Measurements from ENCODE around the gene XIRP1. TPM values are rescaled to one million over a fixed set of nuclear protein-coding genes. Genes with fewer than 3 reads are reported as not detected.

The XIRP1 gene
- total RNA-seq, 6 experiments from 2014 or later, result 0.05 to 0.43 (median 0.07) TPM; not detected in 1

- DNase-seq (no peak), ATAC-seq (no peak)
- Histone ChIP-seq H3K27ac (no peak overlapping the region), H3K36me3 (no peaks in the 10 kb centered on the region), H3K9me3 (no peaks in the 10 kb centered on the region), H3K4me3 (no peak overlapping the region), H3K27me3 (no peaks in the 10 kb centered on the region), H3K4me1 (no peaks in the 10 kb centered on the region)
- TF ChIP-seq POLR2A (IDR thresholded peaks at IDR 0.05) (no peak), CTCF (IDR thresholded peaks at IDR 0.05) (no peak)
- intact Hi-C loops (cut with DNase I), result no loop called here
- 61% methylated on average over 3 of the region's 4 CpGs for WGBS (ENCODE audit: insufficient coverage, low coverage, low lambda C conversion rate, missing lambda C conversion rate)
These were observed 19.1 kb upstream of the XIRP1 start for GRCh38 chr3:39211332-39212130.

- DNase-seq (no peak), ATAC-seq (no peak)
- no peaks in the 10 kb centered on the region for H3K9me3 ChIP-seq
- H3K27ac ChIP-seq, result no peak overlapping the region
- H3K27me3 ChIP-seq, result no peaks in the 10 kb centered on the region
- no peaks in the 10 kb centered on the region for H3K36me3 ChIP-seq
- intact Hi-C loops (cut with DNase I), result no loop called here
- no peak overlapping the region for H3K4me3 ChIP-seq
- no peaks in the 10 kb centered on the region for H3K4me1 ChIP-seq
- TF ChIP-seq POLR2A (IDR thresholded peaks at IDR 0.05), result no peak
- 75% methylated on average over 3 of the region's 3 CpGs for WGBS (ENCODE audit: insufficient coverage, low coverage, low lambda C conversion rate, missing lambda C conversion rate)
These were observed 17.7 kb upstream of the XIRP1 start for GRCh38 chr3:39210078-39210477.

- TF ChIP-seq CTCF (IDR thresholded peaks at IDR 0.05), result no peak
- TF ChIP-seq POLR2A (IDR thresholded peaks at IDR 0.05), result no peak
- Histone ChIP-seq H3K4me1 (no peaks in the 10 kb centered on the region), H3K27ac (no peak overlapping the region), H3K9me3 (no peaks in the 10 kb centered on the region), H3K27me3 (no peaks in the 10 kb centered on the region), H3K36me3 (no peaks in the 10 kb centered on the region), H3K4me3 (no peak overlapping the region)
- WGBS (ENCODE audit: insufficient coverage, low coverage, low lambda C conversion rate, missing lambda C conversion rate), result 78% methylated on average over 1 of the region's 1 CpG
- intact Hi-C loops (cut with DNase I), result no loop called here
- no peak for ATAC-seq
- no peak for DNase-seq
These were observed 17.1 kb upstream of the XIRP1 start for GRCh38 chr3:39209329-39209970.

GRCh38 chr3:39208463-39209055 lies 16.2 kb upstream of the XIRP1 start:
- Histone ChIP-seq H3K27ac (no peak overlapping the region), H3K27me3 (no peaks in the 10 kb centered on the region), H3K36me3 (no peaks in the 10 kb centered on the region), H3K9me3 (no peaks in the 10 kb centered on the region), H3K4me1 (no peaks in the 10 kb centered on the region), H3K4me3 (no peak overlapping the region)
- peak; percentile 56 to 75 (median 67) for TF ChIP-seq CTCF (IDR thresholded peaks at IDR 0.05)
- TF ChIP-seq POLR2A (IDR thresholded peaks at IDR 0.05), result no peak
- intact Hi-C loops (cut with DNase I), result no loop called here
- ATAC-seq (peak; percentile 94 to 99 (median 96)), DNase-seq (peak in 2 of 3 donors; percentile 54 to 63)
- WGBS (ENCODE audit: insufficient coverage, low coverage, low lambda C conversion rate, missing lambda C conversion rate), result 25% methylated on average over 6 of the region's 7 CpGs
